ENCODE results near the gene REX1BD. TPM values are rescaled to one million over a fixed set of nuclear protein-coding genes. Genes with fewer than 3 reads are reported as not detected.
A peak's percentile ranks its signal among the peaks of the same experiment; 100 is the strongest.

REX1BD gene
- total RNA-seq, 1 experiment from 2014 or later = 61.4 TPM

DNA sequence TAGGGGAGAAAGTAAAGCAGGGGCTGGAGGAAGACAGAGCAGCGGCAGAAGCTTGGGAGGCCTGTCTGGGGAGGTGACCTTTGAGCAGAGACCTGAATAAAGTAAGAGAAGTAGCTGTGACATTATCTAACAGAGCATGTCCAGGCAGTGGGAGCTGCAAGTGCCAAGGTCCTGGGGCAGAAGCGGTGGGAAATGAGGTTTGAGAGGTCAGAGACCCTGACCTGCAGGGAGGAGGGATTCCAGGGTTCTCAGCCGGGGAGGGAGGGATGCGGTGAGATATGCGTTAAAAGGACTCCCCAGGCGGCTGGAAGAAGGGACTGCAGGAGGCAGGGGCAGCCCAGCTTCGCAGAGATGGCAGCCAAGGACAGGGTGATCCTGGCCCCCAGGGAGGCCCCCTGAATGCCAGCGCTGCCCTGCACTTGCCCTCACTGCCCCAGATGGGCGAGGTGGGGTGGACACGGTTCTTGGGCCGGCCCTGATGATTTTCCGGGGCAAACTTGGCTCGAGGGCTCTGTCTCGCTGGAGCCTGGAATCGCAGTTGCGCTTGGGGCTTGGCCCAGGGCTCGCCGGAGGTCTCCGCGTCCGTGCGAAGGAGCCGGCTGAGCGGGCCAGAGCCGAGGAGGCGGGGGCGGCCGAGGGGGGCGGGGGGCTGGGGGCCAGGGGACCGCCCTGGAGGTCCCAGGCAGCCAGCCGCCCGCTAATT is 14.8 kb downstream of the REX1BD start:
- Histone ChIP-seq H3K27me3 (replicated peaks; ENCODE audit: insufficient read depth, low read depth, low read length, poor library complexity) (no peaks in the 10 kb centered on the region), H3K9me3 (ENCODE audit: low read depth, low read length, poor library complexity, severe bottlenecking) (no peaks in the 10 kb centered on the region), H3K27ac (ENCODE audit: low read depth, low read length, poor library complexity, severe bottlenecking) (no peak overlapping the region), H3K4me1 (ENCODE audit: insufficient read depth, low read length, poor library complexity, severe bottlenecking) (peaks cover 31% of the 10 kb centered on the region), H3K4me3 (ENCODE audit: low read depth, low read length, poor library complexity, severe bottlenecking) (no peak overlapping the region), H3K36me3 (ENCODE audit: insufficient read depth, low read length, poor library complexity, severe bottlenecking) (peaks cover 15% of the 10 kb centered on the region)
- no TSS peak for BruUV-seq (replicated peaks)
- TF ChIP-seq EZH2 (IDR thresholded peaks at IDR 0.05; ENCODE audit: borderline replicate concordance, low read depth, low read length, poor library complexity, severe bottlenecking) = no peak
- TF ChIP-seq, protein P1, sequence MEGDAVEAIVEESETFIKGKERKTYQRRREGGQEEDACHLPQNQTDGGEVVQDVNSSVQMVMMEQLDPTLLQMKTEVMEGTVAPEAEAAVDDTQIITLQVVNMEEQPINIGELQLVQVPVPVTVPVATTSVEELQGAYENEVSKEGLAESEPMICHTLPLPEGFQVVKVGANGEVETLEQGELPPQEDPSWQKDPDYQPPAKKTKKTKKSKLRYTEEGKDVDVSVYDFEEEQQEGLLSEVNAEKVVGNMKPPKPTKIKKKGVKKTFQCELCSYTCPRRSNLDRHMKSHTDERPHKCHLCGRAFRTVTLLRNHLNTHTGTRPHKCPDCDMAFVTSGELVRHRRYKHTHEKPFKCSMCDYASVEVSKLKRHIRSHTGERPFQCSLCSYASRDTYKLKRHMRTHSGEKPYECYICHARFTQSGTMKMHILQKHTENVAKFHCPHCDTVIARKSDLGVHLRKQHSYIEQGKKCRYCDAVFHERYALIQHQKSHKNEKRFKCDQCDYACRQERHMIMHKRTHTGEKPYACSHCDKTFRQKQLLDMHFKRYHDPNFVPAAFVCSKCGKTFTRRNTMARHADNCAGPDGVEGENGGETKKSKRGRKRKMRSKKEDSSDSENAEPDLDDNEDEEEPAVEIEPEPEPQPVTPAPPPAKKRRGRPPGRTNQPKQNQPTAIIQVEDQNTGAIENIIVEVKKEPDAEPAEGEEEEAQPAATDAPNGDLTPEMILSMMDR (conservative IDR thresholded peaks at IDR 0.05; ENCODE audit: low read depth, low read length) = no peak
- intact Hi-C loops (cut with micrococcal nuclease; ENCODE audit: unreplicated experiment) = no loop called here
- no peak for DNase-seq (ENCODE audit: low spot score)
- ChIA-PET POLR2A (ENCODE audit: low non-redundant PET) (no interaction called here), CTCF (no interaction called here)

DNA sequence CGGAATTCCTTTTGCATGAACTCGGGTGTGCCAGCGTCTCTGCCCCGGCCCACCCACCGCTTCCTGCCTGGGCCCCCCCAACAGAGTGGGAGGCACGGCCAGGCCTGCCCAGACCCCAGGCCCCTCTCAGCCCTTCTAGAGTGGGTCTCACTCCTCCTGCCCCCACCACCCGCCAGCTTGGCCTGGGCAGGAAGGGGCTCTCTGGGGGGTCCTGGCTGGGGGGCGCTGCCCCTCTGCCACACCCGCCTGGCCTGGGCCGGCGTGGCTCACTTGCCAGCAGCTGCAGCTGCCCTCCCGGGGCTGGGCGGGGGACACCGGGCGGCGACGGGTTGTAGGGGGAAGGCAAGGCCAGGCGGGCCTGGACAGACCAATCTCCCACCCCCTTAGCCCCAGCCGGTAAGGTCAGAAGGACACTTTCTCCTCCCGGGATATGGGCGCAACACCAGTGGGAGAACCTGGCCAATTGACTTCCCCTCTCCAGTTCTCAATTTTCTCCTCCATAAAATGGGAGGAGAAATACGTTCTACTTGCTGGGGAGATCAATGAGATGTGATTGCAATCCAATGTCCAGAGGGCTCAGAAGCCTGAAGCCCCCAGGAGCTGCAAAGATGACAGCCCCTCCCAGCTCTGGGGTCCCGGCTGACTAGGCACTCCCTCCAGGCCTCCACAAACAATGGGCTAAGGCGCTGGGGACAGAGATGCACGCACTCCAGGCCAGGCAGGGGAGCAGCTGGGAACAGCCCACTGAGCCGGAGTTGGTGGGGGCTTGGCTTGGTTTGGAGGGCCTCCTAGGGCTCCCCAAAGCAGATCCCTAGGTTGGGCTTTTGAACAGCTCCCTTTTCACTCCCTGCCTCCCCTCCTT is 15.6 kb downstream of the REX1BD start:
- peak overlapping the region; percentile 87 for H3K4me3 ChIP-seq (ENCODE audit: low read depth, low read length, poor library complexity, severe bottlenecking)
- BruUV-seq (replicated peaks) = no TSS peak
- CTCF ChIA-PET = no interaction called here
- H3K9me3 ChIP-seq (ENCODE audit: low read depth, low read length, poor library complexity, severe bottlenecking) = no peaks in the 10 kb centered on the region
- no peaks in the 10 kb centered on the region for H3K27me3 ChIP-seq (replicated peaks; ENCODE audit: insufficient read depth, low read depth, low read length, poor library complexity)
- no peak for DNase-seq (ENCODE audit: low spot score)
- POLR2A ChIA-PET (ENCODE audit: low non-redundant PET) = no interaction called here
- peaks cover 8% of the 10 kb centered on the region for H3K36me3 ChIP-seq (ENCODE audit: insufficient read depth, low read length, poor library complexity, severe bottlenecking)
- intact Hi-C loops (cut with micrococcal nuclease; ENCODE audit: unreplicated experiment) = no loop called here
- TF ChIP-seq, protein P1 (conservative IDR thresholded peaks at IDR 0.05; ENCODE audit: low read depth, low read length) = no peak
- no peak for TF ChIP-seq EZH2 (IDR thresholded peaks at IDR 0.05; ENCODE audit: borderline replicate concordance, low read depth, low read length, poor library complexity, severe bottlenecking)
- H3K27ac ChIP-seq (ENCODE audit: low read depth, low read length, poor library complexity, severe bottlenecking) = peak overlapping the region; percentile 89
- peaks cover 32% of the 10 kb centered on the region for H3K4me1 ChIP-seq (ENCODE audit: insufficient read depth, low read length, poor library complexity, severe bottlenecking)

DNA sequence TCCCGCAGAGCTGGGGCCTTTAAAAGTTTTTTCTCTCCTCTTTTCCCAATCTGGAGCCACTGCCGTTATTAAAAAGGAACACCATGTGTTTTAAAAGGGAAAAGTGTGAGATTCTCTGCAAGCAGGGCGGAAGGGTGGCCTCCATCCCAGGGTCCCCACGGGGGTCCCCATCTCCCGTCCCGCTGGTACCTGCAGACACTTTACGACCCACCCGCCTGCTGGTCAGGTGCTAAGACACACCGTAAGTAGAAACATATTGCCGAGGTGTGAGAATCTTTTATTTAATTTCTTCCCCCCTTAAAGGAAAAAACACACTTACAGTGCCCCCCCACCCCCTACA is 16.2 kb downstream of the REX1BD start:
- no TSS peak for BruUV-seq (replicated peaks)
- CTCF ChIA-PET = no interaction called here
- peaks cover 4% of the 10 kb centered on the region for H3K36me3 ChIP-seq (ENCODE audit: insufficient read depth, low read length, poor library complexity, severe bottlenecking)
- intact Hi-C loops (cut with micrococcal nuclease; ENCODE audit: unreplicated experiment) = no loop called here
- TF ChIP-seq, protein P1 (conservative IDR thresholded peaks at IDR 0.05; ENCODE audit: low read depth, low read length) = no peak
- no peak for TF ChIP-seq EZH2 (IDR thresholded peaks at IDR 0.05; ENCODE audit: borderline replicate concordance, low read depth, low read length, poor library complexity, severe bottlenecking)
- POLR2A ChIA-PET (ENCODE audit: low non-redundant PET) = no interaction called here
- H3K27ac ChIP-seq (ENCODE audit: low read depth, low read length, poor library complexity, severe bottlenecking) = peak overlapping the region; percentile 89
- H3K9me3 ChIP-seq (ENCODE audit: low read depth, low read length, poor library complexity, severe bottlenecking) = no peaks in the 10 kb centered on the region
- DNase-seq (ENCODE audit: low spot score) = no peak
- peaks cover 38% of the 10 kb centered on the region for H3K4me1 ChIP-seq (ENCODE audit: insufficient read depth, low read length, poor library complexity, severe bottlenecking)
- H3K4me3 ChIP-seq (ENCODE audit: low read depth, low read length, poor library complexity, severe bottlenecking) = peak overlapping the region; percentile 87
- H3K27me3 ChIP-seq (replicated peaks; ENCODE audit: insufficient read depth, low read depth, low read length, poor library complexity) = no peaks in the 10 kb centered on the region
